Measurements from ENCODE around the gene TEX36. TPM values are rescaled to one million over a fixed set of nuclear protein-coding genes. Genes with fewer than 3 reads are reported as not detected.

The TEX36 gene
- total RNA-seq, 1 experiment from 2014 or later: not detected

DNA sequence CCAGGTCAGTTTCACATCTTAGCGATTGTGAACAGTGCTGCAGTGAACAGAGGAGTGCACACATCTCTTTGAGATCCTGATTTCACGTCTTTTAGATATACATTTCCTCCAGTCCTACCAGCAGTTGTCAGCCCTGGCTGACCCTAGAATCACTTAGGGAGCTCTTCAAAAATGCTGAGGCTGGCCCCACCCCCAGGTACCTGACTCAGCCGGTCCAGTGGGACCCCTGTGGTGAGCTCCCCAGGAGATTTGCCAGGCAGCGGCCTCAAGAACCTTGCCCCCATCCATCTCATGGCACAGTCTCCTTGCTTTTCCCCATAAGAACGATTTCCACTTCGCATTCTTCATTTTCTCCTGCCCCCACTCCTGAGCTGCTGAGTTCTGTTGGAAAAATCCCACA lies 45.5 kb downstream of the TEX36 start:
- no peak overlapping the region for H3K27ac Mint-ChIP-seq
- no CpG with 5 or more reads among the region's 6 CpGs for WGBS (ENCODE audit: extremely low coverage, insufficient read length, low lambda C conversion rate)

More for the DNA sequence above, 45.5 kb downstream of the TEX36 start:
- H4K20me1 ChIP-seq (ENCODE audit: control insufficient read depth, insufficient read depth, insufficient read length): no peaks in the 10 kb centered on the region
- H3K9me3 ChIP-seq (ENCODE audit: control insufficient read depth, low read depth, low read length): no peaks in the 10 kb centered on the region
- no peak overlapping the region for H3T11ph ChIP-seq (ENCODE audit: low read length)
- H4K91ac ChIP-seq (ENCODE audit: insufficient read length, low read depth, low read length): no peak overlapping the region
- no peaks in the 10 kb centered on the region for H3K27me3 ChIP-seq (ENCODE audit: insufficient read depth, low read length)
- no peak for DNase-seq
- no peak overlapping the region for H3K4me2 ChIP-seq (ENCODE audit: insufficient read depth, insufficient read length, low read length)
- H3K23ac ChIP-seq (ENCODE audit: insufficient read length, low read depth, low read length): no peak overlapping the region
- H3K27ac ChIP-seq (ENCODE audit: insufficient read length, low read depth, low read length): no peak overlapping the region
- no peak overlapping the region for H2BK15ac ChIP-seq (ENCODE audit: low read depth, low read length)
- no peaks in the 10 kb centered on the region for H3K23me2 ChIP-seq (ENCODE audit: insufficient read length, low read depth, low read length, poor library complexity, severe bottlenecking)
- Mint-ChIP-seq H3K27me3 (ENCODE audit: low read depth) (no peaks in the 10 kb centered on the region; the same call in none of the 2 replicates), H3K4me1 (peaks cover 11 to 15% of the 10 kb centered on the region in 2 experiments; a peak in 3 of 4 replicates), H3K36me3 (ENCODE audit: insufficient read depth in 1 of 3, low read depth in 3 of 3) (no peaks in the 10 kb centered on the region), H3K4me3 (no peak overlapping the region), H3K9me3 (no peaks in the 10 kb centered on the region)
- H3K56ac ChIP-seq (ENCODE audit: insufficient read length, low read depth, low read length): no peak overlapping the region
- no peak for TF ChIP-seq CTCF (conservative IDR thresholded peaks at IDR 0.05)
- H2BK20ac ChIP-seq (ENCODE audit: low read depth, low read length, poor library complexity, severe bottlenecking): no peak overlapping the region
- H3K79me1 ChIP-seq (ENCODE audit: insufficient read depth, low read depth, low read length, poor library complexity, severe bottlenecking): no peaks in the 10 kb centered on the region
- no peaks in the 10 kb centered on the region; the same call in 1 of the 2 replicates for H3K4me1 ChIP-seq (ENCODE audit: insufficient read depth, low read length)
- no peak overlapping the region for H4K8ac ChIP-seq (replicated peaks; ENCODE audit: insufficient read length, low read depth, low read length)
- H2AK5ac ChIP-seq (ENCODE audit: insufficient read length, low read length): no peak overlapping the region
- no peak overlapping the region for H4K5ac ChIP-seq (ENCODE audit: insufficient read length, low read depth, low read length)
- no peak overlapping the region for H2BK120ac ChIP-seq (ENCODE audit: low read depth, low read length, poor library complexity, severe bottlenecking)
- H2BK5ac ChIP-seq (ENCODE audit: insufficient read length, low read length): no peak overlapping the region
- H3K14ac ChIP-seq (ENCODE audit: insufficient read depth, low read length): no peak overlapping the region
- H2BK12ac ChIP-seq (ENCODE audit: insufficient read length, low read depth, low read length): no peak overlapping the region
- no peak overlapping the region for H2AFZ ChIP-seq (ENCODE audit: low read length)
- no peak overlapping the region for H3K18ac ChIP-seq (ENCODE audit: insufficient read length, low read depth, low read length)
- no peaks in the 10 kb centered on the region for H3K79me2 ChIP-seq (ENCODE audit: insufficient read depth, low read length)
- H3K4ac ChIP-seq (ENCODE audit: low read depth, low read length): no peak overlapping the region
- no peak overlapping the region for H3K9ac ChIP-seq (ENCODE audit: extremely low read depth, insufficient read length, low read length)
